C4-2B (cell line): ENCODE results near the gene LUC7L2.

ENCODE experiments used
- ZFX ChIP-seq: fragments of 450-650 bp; IDR thresholded peaks from 2 replicates; pipeline ENCODE4 v1.6.1; 2017
- TF ChIP-seq, protein P1 (sequence below): fragments of 450-650 bp; conservative IDR thresholded peaks from 2 replicates; pipeline ENCODE4 v1.5.1; 2017; ENCODE audit warnings: mild to moderate bottlenecking

DNA sequence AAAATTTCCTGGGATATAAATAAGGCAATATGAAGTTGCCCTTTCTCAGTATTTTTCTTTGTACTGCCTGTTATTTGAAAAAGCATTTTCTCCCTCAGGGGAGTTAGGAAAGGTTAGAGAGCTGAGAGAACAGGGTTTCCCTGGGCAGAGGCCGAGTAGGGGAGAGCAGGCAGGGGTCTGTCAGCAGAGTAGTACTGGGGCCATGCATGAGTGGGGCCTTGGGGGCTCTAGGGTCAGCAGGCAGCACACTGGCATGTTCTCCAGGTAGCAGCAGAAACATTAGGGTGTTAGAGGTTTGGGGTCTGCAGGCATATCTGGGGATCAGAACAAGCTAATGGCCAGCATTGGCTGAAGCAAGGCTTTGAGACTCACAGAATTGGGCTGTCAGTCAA lies 67.3 kb downstream of the LUC7L2 start:
- TF ChIP-seq, protein P1, sequence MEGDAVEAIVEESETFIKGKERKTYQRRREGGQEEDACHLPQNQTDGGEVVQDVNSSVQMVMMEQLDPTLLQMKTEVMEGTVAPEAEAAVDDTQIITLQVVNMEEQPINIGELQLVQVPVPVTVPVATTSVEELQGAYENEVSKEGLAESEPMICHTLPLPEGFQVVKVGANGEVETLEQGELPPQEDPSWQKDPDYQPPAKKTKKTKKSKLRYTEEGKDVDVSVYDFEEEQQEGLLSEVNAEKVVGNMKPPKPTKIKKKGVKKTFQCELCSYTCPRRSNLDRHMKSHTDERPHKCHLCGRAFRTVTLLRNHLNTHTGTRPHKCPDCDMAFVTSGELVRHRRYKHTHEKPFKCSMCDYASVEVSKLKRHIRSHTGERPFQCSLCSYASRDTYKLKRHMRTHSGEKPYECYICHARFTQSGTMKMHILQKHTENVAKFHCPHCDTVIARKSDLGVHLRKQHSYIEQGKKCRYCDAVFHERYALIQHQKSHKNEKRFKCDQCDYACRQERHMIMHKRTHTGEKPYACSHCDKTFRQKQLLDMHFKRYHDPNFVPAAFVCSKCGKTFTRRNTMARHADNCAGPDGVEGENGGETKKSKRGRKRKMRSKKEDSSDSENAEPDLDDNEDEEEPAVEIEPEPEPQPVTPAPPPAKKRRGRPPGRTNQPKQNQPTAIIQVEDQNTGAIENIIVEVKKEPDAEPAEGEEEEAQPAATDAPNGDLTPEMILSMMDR, result no peak
- TF ChIP-seq ZFX, result no peak
